Activated naive CD8-positive, alpha-beta T cell treated with anti-CD3 and anti-CD28 coated beads, Interleukin-2, amount 50 U/mL, for 16 hours (primary cell): ENCODE data around the gene SLC16A11.
"Not testable (repeated sequence)": the region's sequence is repeated elsewhere in the genome, so short reads cannot be mapped to it uniquely, and the experiment has no call there.

ENCODE experiments used
- DNase-seq: peaks from one replicate; pipeline ENCODE4 v3.0.0-alpha.2; 2020; ENCODE audit warnings: low read depth, low spot score

Gene SLC16A11, protein sequence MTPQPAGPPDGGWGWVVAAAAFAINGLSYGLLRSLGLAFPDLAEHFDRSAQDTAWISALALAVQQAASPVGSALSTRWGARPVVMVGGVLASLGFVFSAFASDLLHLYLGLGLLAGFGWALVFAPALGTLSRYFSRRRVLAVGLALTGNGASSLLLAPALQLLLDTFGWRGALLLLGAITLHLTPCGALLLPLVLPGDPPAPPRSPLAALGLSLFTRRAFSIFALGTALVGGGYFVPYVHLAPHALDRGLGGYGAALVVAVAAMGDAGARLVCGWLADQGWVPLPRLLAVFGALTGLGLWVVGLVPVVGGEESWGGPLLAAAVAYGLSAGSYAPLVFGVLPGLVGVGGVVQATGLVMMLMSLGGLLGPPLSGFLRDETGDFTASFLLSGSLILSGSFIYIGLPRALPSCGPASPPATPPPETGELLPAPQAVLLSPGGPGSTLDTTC

DNA sequence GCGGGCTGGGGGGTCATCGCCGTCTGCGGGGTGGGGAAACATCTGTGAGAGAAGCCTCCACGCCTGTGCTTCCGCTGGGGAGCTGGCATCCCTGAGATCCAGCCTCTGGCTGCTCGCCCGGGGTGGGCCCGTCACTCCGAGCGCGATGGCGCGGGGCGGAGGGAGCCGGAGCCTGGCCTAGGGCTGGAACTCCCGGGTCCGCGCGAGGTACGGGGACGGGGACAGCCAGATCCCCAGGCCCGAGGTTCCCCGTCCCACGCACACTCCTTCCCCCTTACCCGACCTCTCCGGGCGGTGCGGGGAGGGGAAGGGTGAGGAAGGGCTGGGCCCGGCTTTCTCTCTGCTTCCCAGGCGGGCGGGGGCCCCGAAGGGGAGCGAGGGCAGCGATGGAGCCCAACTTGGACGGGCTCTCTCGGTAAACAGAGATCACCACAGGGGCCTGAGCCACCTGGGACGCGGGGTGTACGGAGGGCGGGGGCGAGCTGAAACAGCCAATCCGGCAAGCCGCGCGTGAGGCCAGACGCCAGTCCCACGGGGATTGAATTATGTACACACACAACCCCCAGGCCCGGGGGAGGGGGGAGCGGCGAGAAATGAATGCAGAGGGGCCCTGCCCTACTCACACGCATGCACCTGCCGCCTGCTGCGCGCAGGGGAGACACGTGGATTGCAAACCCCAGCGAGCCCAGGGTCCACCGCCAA, at the start of gene SLC16A11:
Gene SLC16A11, minus strand, starts transcription at position 596 of the 702 bp plus-strand sequence. Its CDS starts 579 bp downstream, at position 17.
- no peak for DNase-seq

DNA sequence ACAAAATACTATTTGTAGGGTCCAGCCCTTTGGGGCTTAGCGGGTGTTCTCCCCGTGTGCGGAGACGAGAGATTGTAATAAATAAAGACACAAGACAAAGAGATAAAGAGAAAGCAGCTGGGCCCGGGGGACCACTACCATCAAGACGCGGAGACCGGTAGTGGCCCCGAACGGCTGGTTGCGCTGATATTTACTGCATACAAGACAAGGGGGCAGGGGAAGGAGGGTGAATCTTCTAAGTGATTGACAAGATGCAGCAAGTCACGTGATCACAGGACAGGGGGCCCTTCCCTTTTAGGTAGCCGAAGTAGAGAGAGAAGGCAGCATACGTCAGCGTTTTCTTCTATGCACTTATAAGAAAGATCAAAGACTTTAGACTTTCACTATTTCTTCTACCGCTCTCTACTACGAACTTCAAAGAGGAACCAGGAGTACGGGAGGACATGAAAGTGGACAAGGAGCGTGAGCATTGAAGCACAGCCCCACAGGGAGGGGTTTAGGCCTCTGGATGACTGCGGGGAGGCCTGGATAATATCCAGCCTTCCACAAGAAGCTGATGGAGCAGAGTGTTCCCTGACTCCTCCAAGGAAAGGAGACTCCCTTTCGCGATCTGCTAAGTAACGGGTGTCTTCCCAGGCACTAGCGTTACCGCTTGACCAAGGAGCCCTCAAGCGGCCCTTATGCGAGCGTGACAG, 47.6 kb upstream of the SLC16A11 start:
- not testable (repeated sequence) for DNase-seq

DNA sequence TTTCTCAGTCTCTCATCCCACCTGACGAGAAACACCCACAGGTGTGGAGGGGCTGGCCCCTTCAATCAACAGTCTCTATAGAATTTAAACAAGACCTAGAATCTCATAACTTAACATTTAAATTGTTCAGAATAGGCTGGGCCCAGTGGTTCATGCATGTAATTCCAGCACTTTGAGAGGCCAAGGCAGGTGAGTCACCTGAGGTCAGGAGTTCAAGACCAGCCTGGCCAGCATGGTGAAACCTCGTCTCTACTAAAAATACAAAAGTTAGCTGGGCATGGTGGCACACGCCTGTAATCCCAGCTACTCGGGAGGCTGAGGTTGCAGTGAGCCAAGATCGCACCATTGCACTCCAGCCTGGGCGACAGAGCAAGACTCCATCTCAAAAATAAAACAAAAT, 45.7 kb upstream of the SLC16A11 start:
- not testable (repeated sequence) for DNase-seq

DNA sequence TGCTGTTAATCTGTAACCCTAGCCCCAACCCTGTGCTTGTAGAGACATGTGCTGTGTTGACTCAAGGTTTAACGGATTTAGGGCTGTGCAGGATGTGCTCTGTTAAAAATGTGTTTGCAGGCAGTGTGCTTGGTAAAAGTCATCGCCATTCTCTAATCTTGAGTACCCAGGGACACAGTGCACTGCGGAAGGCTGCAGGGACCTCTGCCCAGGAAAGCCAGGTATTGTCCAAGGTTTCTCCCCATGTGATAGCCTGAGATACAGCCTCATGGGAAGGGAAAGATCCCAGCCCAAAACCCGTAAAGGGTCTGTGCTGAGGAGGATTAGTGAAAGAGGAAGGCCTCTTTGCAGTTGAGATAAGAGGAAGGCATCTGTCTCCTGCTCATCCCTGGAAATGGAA, 44.5 kb upstream of the SLC16A11 start:
- not testable (repeated sequence) for DNase-seq

DNA sequence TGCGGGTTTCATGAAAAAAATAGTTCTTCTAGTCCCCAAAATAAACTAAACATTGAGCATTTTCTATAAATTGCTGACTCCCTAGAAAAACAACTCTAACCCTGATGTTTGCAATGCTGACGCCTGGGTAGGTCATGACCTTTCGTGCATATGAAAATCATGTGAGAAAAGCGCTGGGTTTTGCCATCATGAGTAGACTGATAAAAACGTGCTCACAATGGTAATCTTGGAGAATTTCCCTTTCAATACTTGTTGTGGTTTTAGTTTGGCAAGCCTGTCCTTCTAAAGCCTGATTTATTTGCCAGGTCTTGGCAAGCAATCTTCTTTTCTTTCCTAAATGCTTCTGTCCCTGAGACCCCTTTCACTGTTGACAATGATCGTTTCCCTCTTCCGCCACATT, 40.2 kb upstream of the SLC16A11 start:
- DNase-seq: no peak

DNA sequence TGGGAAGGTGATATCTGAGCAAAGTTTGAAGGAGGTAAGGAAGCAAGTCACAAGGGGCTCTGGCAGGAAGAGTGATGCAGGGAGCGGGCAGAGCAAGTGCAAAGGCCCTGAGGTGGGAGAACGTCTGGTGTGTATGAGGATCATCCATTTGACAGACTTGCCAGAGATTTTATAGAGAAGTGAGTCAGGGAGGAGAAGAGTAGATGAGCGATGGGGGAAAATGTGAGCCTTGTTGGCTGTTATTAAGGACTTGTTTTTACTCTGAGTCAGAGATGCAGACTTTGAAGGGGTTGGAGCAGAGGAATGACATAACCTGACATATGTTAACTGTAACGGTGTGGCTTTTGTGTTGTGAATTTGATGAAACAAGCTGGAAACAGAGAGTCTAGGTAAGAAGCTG, 39.7 kb upstream of the SLC16A11 start:
- DNase-seq: no peak

DNA sequence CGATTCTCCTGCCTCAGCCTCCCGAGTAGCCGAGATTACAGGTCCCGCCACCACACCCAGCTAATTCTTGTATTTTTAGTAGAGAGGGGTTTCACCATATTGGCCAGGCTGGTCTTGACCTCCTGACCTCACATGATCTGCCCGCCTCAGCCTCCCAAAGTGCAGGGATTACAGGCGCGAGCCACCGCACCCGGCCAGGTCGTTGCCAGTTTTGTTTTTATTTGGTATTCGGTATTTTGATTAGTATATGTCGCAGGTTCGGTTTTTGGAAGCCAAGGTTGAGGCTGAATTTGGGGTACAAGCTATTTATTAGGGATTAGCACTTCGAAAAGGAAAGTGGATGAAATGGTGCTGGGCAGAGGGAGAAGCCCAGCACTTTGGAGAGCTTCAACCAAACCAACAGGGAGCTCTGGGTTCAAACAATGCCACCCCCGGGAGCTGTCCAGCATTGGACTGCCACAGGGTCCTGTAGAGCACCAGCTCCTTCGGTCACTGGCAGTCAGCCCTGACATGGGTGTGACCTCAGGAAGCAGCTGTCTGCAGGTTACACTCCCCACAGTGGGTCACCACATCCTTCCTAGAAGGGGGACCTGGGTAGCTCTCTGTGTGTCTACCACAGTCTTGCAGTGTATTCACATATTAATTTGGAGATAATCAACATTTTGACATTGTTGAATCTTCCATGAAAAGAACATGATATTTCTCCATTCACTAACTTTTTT, 37.6 kb upstream of the SLC16A11 start:
- DNase-seq: no peak

DNA sequence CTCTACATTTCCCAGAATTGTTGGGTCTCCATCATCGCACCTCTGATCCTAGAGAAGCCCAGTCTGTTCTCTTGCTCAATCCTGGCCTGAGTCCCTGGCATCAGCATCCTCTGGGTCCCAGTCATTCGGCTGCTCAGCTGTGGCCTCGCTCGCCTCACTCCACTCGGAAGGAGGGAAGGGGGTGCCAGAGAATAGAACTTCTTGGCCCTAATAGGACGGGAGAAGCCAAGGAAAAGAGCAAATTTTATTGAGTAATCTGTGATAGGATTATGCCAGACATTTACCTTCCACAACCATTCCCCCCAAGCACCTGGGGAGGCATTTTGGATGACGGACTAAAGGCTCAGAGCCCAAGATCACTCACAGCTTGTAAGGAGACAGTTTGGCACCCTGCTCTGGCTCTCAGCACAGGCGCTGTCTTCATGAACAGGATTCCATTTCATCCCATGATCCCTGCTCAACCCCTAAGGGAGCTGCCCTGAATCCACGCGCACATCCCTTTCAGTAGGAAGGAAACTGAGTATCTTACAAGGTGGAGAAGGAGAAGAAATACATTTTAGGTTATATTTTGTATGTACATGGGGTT, 36.7 kb upstream of the SLC16A11 start:
- no peak for DNase-seq

DNA sequence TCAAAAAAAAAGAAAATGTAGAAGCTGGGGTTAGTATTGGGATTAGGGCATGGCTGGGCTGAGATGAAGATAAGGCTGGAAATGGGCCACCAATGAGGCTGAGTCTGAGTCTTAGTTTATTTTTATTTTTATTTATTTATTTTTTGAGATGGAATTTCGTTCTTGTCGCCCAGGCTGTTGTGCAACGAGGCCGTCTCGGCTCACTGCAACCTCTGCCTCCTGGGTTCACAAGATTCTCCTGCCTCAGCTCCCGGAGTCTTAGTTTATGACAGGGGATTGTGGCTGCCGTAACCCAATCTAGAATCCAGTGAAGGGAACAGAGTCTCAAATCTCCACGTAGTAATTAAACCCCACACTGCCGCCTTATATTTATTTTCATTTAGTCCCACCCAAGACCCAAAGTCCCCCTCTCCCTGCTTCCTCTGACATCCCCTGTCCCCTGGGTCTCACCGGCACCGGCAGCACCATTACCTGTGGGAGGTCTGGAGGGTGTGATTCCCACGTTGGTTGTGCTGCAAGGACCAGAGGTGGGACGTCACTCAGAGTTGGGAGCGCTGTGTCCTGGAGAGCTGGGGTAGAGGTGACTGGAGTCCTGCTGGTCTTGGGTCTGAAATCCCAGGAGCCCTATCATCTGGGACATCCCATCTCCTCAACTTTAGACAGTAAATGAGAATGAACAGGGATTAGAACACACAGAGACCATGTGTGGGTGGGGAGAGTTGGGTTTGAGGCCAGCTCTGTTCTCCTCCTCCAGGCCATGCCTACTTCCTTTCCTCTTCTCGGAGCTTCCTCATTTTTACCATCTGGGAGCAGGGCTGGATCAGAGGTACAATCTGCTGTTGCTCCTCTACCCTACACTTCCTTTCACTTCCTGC, 35.9 kb upstream of the SLC16A11 start, which contains the start of gene CLEC10A:
Gene CLEC10A, minus strand, starts transcription at position 671 of the 875 bp plus-strand sequence. CDS start 1,439 bp downstream, outside the sequence.
- DNase-seq: no peak

DNA sequence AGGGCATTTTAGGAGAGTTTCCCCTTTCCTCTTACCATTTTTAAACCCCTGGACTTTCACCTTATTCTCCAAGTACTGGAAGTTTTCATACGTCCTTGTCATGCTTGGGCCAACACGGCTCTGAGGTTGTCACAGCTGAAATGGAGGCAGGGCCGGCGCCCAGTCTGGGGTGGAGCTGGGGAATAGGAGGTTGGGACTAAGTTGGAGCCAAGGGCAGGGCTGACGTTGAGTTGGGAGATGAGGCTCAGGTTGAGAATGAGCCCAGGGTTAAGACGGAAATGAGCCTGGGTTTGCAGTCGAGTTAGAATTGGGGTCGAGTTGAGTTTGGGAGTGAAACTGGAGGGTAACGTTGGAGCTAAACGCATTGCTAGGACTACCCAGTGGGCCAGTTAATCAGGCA, 34.8 kb upstream of the SLC16A11 start:
- no peak for DNase-seq

DNA sequence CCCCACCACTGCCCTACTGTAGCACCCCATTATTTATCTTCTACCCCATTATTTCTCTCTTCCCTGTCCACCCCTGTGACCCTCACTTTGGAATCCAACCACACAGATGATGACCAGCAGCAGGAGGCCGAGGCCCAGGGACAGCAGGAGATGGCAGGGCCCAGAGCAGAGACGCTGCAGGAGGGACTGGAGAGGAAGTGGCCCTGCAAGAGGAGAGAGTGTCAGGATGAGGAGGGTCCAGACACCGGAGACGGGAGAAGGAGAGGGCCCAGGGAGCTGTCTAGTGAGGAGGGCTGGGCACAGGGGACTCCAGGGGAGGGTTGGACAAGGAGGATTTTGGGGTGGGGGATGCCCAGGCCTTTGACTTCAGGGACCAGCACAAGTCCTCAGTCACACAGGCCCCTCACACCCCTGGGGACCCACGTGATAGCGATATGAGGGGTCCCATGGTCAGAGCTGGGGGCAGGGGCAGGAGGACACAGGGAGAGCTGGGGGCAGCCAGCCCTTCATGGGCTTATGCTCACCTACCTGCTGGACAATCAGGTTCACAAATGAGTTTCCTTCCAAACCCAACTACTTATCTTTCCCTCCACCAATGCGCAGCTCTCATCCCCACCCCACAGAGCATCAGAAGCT, 34.1 kb upstream of the SLC16A11 start:
- no peak for DNase-seq

DNA sequence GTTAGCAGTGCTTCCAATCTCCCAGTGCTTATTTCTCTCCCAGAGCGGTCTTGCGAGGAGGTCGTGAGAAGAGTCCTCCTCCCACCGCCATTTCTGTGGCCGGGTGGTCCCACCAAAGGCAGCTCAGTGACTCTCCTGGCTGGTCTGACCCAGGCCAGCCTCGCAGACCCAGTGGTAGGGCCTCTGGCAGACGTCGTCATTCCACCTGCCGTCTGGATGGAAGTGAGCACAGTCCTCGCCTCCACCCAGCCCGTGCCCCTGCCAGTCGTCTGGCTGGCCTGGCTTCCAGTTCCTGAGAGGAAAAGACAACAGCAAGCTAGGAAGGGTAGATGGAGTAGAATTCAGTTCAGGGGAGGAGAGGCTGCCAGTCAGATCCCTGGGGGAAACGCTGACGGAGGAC, 31.0 kb upstream of the SLC16A11 start:
- no peak for DNase-seq

DNA sequence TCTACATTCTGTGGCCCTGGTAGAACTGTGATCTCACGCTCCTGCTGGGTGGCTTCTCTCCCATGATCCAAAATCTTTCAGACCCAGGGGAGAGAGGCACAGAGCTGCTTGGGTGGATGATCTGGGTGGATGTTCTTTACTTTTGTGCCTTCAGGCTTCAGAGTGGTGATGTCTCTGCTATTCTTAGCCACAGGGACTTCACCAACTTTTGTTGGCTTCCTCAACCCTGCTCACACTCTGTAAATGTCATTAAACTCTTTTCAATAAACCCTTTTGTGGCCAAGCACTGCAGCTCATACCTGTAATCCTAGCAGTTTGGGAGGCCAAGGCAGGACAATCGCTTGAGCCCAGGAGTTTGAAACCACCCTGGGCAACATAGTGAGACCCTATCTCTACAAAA, 28.5 kb upstream of the SLC16A11 start:
- DNase-seq: no peak

DNA sequence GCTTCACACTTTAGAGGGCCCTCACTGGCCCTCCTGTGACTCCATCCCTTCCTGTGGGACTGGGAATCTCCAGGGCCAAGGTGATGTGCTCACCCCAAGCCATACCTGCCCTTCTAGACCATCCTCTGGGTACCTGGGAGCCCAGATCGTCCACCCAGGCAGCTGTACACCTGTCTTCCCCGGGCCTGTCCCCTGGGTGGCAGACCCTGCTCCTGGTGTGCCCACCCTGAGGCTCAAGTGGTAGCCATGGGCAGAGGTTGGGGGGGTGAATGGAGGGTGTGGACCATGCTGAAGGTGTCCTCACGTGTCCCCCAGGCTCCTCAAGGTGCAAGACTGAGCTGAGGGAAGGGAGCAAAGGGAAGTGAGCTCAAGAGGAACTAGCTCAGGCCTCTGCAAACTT, 26.8 kb upstream of the SLC16A11 start:
- DNase-seq: no peak

DNA sequence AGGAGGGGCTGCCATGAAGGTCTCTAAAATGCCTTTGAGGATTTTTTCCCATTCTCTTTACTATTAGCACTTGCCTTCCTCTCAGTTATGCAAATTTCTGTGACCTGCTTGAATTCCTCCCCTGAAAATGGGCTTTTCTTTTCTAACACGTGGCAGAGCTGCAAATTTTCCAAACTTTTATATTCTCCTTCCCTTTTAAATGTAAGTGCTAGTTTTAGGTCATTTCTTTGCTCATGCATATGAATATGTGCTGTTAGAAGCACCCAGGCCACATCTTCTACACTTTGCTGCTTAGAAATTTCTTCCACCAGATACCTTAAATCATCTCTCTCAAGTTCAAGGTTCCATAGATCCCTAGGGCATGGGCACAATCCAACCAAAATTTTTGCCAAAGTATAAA, 24.4 kb upstream of the SLC16A11 start:
- no peak for DNase-seq

DNA sequence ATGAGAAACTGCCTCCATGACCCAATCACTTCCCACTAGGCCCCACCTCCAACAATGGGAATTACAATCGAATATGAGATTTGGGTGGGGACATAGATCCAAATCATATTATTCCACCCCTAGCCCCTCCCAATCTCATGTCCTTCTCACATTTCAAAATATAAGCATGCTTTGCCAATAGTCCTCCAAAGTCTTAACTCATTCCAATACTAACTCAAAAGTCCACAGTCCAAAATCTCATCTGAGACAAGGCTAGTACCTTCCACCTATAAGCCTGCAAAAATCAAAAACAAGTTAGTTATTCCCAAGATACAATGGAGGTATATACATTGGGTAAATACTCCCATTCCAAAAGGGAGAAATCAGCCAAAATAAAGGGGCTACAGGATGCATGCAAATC, 23.3 kb upstream of the SLC16A11 start:
- DNase-seq: no peak

DNA sequence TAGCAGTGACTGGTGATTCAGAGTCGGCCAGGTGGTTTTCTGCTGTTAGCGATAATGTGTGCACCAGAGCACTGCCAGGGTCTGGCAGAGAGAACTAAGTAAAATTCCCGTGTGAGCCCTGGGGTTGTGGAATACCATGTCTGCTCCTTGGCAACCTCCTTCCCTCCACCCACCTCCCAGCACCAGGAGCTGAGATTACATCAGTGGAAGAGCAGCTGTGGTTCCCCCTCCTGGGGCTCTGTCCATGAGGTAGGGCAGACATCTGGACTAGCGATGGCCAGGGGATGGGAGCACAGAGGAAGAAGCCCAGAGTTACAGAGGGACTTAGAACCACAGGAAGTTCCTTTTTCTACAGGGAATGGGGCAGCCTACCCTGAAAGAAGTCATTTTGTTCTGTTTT, 20.4 kb upstream of the SLC16A11 start:
- DNase-seq: no peak

DNA sequence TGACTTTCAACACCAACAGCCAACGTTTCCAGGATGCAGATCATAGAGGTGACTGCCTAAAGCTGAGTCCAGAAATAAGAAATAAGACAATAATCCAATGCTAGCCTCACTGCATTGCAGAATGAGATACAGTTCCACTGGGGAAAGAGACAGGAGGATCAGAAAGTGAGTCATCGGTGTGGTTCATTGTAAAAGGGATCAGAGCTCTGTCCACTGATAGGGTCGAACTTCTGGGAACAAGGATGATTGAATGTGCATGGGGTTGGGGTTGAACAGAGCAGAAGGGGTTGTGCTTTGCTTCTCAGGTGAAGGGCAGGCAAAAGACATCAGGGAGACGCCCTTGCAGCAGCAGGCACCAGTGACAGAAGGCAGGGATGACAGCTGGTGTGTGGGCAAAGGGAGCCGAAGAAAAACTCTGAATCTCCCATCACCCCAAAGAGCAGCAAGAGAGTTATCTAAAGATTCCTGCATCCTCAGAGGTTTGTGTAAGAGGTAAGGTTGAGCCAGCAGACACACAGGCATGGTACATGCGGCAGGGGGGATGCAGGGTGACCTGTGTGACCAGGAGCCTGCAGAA, 19.7 kb upstream of the SLC16A11 start:
- no peak for DNase-seq

DNA sequence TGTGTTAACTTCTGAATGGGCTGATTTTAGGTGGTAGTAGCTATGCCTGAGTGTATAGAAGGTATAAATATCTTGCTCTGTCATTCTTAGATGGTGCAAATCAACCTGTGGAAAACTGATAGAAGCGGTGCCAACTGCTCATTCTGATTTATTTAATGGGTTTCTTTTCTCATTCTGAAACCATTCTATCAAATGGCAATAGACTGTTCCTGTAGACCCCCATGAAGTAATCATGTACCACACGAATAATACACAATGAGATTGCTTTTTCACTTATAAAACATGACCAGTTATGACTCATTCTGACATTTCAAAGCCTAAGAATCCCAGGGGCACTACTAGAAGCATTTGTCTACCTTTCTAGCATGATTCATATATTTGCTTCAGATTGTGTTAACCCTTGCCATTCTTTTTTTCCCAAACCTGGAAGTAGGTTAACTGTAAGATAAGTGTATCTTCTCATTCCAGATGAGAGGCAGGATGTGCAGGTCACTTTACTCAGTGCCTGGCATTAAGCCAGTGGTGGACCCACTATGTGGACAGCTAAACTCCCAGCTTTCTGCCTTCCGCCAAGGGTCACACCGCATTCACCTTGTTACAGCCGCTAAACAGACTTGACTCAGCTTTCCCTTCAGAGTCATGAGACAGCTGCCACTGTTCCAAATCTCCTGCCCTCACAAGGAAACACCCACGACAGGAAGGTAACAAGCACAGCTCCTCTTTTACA, 16.4 kb upstream of the SLC16A11 start:
- no peak for DNase-seq
